ENCODE results near the gene SLC6A17. TPM values are rescaled to one million over a fixed set of nuclear protein-coding genes. Genes with fewer than 3 reads are reported as not detected.

SLC6A17 gene
- total and polyA plus RNA-seq, 9 of the 15 experiments (the other 6 are each of a cell fraction or from before 2014, with no cell fraction given): not detected

GRCh38 chr1:110155878-110156522 lies 5.7 kb downstream of the SLC6A17 start (continued):
- TF ChIP-seq BDP1 (IDR thresholded peaks at IDR 0.05; ENCODE audit: insufficient read depth, insufficient read length): no peak
- TF ChIP-seq GABPB1 (CRISPR knock-in tag; IDR thresholded peaks at IDR 0.05): peak; percentile 49; the same call in 1 of the 2 replicates
- TF ChIP-seq SIN3A (IDR thresholded peaks at IDR 0.05; ENCODE audit: borderline replicate concordance in 2 of 2, control insufficient read depth in 1 of 2, low read depth in 2 of 2, low read length in 2 of 2): peak in 1 of 2 experiments; percentile 56; a peak in 1 of 4 replicates
- TF ChIP-seq FOXK1 (CRISPR knock-in tag; IDR thresholded peaks at IDR 0.05; ENCODE audit: borderline replicate concordance): 0 out of 2 replicates have a peak, but pooled peaks have one; percentile 44
- TF ChIP-seq NCOA6 (IDR thresholded peaks at IDR 0.05): no peak
- peak; percentile 98 for TF ChIP-seq EHMT2 (IDR thresholded peaks at IDR 0.05)
- no peak for TF ChIP-seq THAP12 (CRISPR knock-in tag; IDR thresholded peaks at IDR 0.05)
- TF ChIP-seq ZNF133 (CRISPR knock-in tag; IDR thresholded peaks at IDR 0.05): no peak
- TF ChIP-seq HCFC1 (IDR thresholded peaks at IDR 0.05; ENCODE audit: low read depth, low read length): no peak
- peak; percentile 100 for TF ChIP-seq REST (IDR thresholded peaks at IDR 0.05; ENCODE audit: borderline replicate concordance)
- TF ChIP-seq REST (CRISPR knock-in tag; IDR thresholded peaks at IDR 0.05; ENCODE audit: low read depth): peak; percentile 98
- no peak for TF ChIP-seq NR2C1 (IDR thresholded peaks at IDR 0.05)
- TF ChIP-seq NR2C1 (tag; IDR thresholded peaks at IDR 0.05): no peak
- TF ChIP-seq RCOR1 (IDR thresholded peaks at IDR 0.05; ENCODE audit: borderline replicate concordance in 1 of 2, low read depth in 2 of 2, low read length in 2 of 2): peak in 1 of 2 experiments; percentile 73; a peak in 1 of 4 replicates
- TF ChIP-seq NR2C2 (CRISPR knock-in tag; IDR thresholded peaks at IDR 0.05): peak; percentile 38; the same call in 1 of the 2 replicates
- TF ChIP-seq NR2C2 (tag; IDR thresholded peaks at IDR 0.05): no peak
- TF ChIP-seq TEAD1 (CRISPR knock-in tag; IDR thresholded peaks at IDR 0.05): peak in 1 of 2 experiments; percentile 59; a peak in 1 of 4 replicates

Data from K562 (cell line).